HT1080 (cell line): Measurements from ENCODE around the gene ELMO2. TPM values are rescaled to one million over a fixed set of nuclear protein-coding genes. Genes with fewer than 3 reads are reported as not detected.
"Not testable (repeated sequence)": the region's sequence is repeated elsewhere in the genome, so short reads cannot be mapped to it uniquely, and the experiment has no call there.

Source experiments
- DNase-seq: peaks from one replicate; pipeline ENCODE4 v3.0.0-alpha.2; 2015; ENCODE audit warnings: low read depth
- total RNA-seq: library from RNA; depleted of rRNA; stranded (reverse); fragments of >200 nt; shearing (Covaris generic); gene quantifications from 2 replicates; pipeline ENCODE4 v1.2.3, GENCODE V29; 2014

ELMO2 gene
- total RNA-seq, 1 experiment from 2014 or later, result 24.3 TPM

DNA sequence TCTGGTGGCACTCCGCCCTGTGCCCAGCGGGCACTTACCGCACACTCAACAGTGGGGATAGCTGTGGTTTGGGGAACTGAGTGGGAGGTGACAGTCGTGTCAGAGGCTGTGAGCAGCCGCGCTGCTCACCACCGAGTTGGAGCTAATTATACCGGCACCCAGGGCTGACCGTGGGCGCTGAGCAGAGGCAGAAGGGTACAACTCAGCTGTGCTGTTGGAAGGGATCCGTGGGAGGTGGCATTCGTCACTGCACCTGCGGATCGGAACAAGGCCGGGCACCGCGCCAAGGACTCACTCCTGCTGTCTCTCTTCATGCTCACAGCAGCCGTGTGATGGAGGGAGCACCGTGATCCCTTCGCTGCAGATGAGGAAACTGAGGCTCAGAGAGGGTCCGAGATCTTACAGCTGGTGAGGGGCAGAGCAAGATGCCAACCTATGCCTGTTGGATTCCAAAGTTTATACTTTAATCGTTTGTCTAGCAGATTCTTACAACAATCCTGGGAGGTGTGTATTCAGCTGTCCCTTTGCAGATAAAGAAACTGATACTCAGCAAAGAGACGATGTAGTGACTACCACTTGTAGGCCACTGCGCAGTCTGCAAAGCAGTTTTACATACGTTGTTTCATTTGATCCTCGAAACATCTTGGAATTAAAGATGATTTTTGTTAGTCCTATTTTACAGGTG, 713 bp upstream of the ELMO2 start:
- peak; percentile 25 for DNase-seq

DNA sequence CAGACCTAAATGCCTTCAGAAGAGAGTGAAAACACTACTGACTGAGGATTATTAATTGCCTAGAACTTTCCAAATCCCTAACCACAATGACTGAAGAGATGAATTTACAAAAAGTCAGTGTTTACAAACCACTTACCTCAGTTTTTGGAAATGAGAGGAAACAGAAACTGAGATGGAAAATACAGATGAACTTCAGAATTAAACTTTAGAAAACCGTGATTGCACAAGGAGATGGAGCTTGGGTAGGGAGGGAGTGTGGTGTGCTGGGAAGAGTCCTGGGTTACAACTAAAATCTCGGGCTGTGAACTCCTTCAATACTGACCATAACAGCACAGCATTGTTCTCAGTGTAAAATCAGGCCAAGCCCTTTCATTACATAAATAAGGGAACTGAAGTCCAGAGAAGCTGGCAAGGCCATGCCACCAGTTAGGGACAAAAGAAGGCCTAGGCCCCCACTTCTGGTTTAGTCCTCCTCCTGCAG, 4.0 kb downstream of the ELMO2 start:
- no peak for DNase-seq

DNA sequence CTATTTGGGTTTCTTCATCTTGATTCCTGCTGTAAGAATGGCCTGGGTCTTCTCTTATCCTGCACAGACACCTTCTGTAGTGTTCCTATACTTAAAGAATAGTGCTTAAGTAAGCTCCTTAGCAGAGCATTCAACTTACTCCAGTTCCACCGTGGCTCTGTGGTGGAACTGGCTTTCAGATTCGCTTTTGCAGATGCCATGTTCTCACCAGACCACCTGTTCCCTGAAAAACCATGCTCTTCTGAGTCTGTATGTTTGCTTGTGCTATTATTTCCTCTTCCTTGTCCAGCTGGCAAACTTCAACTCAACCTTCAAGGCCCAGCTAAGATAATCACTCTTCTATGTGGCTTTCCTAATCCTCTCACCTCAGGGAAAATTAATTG, 4.9 kb downstream of the ELMO2 start:
- no peak for DNase-seq

DNA sequence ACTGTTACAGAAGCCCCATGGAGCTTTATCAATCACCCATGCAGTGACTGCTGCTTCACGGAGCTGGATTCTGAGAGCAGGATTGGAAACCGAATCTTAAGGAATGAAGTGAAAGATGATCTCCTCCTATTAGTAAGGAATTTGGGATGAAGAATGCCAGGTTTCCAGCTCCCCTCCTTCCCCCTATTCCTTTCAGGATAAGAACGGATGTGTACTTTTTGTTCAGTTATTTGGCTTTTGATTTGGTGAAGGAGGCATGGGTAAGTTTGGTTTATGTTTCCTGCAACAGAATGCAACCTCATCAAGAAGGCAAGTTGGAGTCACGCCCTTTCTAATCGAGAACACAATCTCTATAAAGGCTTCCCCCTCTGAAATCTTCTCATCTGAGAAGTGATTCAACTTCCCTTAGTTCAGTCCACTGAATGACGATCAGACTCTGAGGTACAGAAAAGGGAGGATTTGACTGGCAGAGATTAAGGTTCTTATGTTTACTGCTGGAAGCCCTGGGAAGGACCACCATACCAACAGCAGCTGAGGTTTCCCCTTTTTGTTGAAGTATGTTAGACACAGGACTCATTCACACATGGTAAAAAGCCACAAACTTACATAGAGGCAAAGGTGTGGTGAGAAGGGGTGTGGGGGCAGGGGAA, 5.5 kb downstream of the ELMO2 start:
- DNase-seq, result no peak

DNA sequence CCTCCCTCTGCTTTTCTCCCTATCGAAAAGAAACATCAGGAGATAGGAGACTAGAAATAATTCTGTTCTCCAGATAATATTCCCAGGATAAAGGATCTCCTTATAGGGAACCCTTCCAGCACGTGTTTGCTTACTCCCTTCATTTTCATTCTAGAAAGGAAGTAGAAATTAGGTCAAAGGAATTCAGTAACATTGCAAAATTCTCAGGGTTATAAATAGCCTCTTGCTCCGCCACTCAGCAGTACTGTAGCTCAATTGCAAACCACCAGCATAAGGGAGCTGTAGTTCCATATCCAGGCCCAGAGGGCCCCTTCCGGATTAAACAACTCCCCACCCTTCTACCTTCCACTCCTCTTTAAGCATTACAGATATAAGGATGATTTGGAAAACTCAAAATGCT, 6.2 kb downstream of the ELMO2 start:
- peak; percentile 37 for DNase-seq

DNA sequence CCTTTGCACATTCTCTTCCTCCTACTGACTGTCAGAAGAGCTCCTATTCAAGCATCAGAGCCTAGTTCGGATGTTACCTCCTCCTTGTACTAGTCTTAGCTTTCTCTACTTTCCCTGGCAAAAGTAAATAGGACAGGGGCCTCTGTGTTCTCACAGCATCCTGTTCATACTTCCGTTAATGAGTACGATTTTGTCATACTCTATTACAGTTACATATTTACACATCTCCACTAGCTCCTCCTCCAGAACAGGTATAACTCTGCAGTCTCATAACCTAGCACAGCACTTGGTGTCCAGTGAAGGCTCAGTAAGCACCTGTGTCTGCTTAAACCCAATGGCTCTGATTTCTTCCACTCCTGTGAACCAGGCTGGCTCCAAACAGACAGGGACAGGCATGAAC, 7.0 kb downstream of the ELMO2 start:
- DNase-seq, result no peak

DNA sequence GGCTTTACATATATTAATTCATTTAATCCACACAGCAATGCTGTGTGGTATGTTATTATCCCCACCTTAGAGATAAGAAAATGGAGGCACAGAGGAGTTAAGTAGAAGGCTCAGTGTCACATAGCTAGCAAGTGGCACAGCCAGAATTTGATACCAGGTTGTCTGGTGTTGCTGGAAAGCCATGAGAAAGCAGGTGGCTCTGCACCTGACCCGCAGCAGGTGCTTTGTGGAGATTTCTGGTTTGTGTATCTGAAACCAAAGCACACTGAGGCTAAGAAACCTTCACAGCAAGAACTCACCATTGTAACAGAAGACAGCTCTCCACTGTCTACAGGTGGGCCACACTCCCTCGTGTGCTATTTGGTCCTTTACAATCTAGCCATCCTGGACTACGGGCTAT, 7.5 kb downstream of the ELMO2 start:
- no peak for DNase-seq

DNA sequence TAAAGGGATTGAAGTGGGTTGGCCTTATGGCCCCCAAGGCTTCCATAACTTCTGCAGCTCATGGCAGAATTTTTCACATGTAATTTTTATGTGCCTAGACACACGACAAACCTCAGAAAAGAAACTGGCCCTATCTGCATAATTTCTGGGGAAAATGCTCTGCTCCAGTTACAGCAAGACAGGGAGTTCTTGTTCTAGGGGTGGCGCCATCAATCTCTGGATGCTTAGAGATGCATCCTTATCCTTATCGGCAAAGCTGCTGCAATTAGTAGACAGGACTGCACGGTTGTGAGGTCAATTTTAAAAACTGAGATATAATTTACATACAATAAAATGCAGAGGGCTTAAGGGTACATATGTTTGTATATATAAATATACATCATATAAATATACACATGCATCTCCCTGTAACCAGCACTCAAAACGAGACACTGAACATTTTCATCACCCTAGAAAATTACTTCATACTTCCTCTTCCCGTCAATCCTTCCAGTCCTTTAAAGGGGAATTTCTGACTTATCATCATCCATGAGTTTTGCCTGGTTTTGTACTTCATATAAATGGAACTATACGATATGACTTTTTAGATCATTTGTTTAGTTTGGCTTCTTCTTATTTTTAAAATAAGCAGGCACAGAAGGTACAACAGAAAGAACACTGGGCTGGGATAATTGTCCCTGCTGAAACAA, 10.2 kb downstream of the ELMO2 start:
- no peak for DNase-seq

DNA sequence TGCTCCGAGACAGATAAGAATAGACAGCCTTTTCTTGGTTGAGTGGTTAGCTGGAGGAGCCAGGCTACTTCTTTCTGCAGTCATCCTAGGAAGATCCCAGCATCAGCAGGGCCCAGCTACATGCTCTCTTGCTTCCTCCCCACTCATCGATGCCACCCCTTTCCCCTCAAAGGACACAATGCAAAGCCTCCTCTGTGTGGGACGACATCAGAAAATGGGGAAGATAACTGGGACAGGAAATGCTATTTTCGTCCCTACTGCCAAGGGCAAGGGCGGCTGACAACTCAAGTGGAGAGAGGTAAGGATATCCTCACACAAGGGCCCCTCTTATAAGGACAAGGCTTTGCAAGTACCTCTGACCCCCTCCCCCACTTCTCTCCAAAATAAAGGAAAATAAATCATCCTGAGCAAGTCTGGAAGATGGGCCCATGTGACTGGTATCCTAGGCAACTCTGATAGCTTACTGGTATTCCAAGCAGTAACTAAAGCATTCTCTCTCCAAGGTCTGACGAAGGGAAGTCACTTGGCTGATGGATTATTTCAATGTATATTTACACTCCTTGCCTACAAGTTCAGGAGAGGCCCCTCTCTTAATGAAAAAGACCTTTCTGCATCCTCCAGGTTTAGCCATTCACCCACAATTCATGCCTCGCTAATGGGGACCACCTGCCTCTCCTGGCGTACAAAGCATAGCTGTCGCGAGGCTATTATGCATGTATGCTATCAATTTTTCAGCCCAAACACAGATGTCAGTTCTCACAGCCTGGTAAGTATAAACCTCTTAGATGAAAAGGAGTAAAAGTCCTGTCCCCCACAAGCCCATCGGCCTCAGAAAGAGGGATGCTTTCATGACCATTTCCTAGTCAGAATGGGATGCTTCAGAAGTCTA, 11.3 kb downstream of the ELMO2 start:
- DNase-seq, result no peak

DNA sequence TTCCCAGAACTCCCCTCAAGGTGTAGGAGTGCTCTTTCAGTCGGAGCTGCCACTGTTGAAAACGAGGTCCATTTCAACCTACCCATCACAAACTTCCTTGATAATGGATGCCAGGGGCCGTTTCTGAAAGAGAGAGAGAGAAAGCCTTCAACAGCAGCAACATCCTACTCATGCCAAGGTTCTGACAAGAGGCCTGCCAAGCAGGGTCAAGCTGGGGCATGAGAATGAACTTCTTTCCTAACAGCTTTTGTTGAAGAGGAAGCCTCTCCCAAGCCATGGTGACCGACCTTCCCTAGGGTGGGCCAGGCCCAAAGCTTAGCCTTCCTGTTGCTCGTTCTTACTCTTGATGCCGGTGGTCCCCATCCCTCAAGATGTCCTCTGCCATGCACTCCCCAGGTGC, 12.4 kb downstream of the ELMO2 start:
- DNase-seq, result no peak

DNA sequence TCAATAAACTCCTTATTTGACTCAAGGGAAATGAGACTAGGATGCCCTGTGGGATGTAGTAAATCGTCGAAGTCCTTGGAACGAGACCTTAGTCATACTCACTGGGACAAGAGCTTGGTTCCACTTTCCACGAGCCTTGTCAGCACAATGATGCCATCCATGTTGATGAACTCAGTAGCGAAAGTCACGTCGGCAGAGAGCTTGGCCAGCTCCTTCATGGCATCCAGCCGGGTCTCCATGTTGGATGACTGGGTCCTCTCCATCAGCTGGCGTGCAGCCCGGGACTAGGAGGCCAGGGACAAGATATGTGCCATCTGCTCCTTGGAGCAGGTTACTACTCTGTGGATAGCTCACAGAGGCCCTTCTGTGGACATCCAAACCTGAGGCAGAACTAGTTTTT, 17.5 kb downstream of the ELMO2 start:
- no peak for DNase-seq

DNA sequence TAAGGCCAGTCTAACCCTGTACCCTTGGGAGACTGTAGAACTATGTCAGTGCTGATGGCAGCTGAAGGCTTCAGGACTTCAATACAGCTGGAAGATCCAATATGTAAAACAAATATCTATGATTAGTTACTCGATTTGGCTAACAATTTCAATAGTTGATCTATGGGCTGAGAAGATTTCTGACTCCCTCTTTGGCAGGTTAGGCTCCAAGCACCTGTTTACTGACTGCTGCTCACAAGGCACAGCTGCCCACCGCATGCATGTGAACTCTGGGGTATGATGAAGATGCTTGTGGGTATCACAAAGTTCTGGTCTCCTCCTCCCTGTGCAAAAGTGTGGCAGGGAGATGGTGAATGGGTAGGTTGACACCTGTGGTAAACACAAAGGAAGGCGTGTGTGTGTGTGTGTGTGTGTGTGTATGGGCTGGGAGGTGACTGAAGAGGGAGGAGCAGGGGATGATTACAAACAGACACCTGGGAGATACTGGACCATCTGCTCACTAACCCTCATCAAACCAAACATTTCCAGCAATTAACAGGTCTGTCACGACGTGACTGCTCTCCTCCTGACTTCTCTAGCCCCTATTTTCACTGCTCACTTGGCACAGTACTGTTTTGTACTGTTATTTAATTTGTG, 18.1 kb downstream of the ELMO2 start:
- DNase-seq, result no peak

DNA sequence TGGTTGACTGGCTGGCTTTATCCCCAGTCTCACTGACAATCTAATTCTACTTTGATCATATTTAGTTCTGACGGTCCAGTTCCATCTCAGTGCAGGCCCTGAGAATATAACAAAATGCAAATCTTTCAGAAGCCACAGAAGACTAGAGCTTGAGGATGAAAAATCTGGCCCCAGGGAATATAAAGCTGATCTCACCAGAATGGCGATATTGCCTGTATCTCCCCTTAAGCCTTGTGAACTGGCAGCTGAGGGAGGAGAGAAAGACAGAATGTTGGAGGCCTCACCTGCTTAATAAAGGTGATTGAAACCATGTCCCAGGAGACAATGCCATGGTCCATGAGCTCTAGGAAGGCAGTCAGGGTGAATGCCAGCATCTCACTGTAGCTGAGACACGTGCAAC, 19.4 kb downstream of the ELMO2 start:
- not testable (repeated sequence) for DNase-seq

DNA sequence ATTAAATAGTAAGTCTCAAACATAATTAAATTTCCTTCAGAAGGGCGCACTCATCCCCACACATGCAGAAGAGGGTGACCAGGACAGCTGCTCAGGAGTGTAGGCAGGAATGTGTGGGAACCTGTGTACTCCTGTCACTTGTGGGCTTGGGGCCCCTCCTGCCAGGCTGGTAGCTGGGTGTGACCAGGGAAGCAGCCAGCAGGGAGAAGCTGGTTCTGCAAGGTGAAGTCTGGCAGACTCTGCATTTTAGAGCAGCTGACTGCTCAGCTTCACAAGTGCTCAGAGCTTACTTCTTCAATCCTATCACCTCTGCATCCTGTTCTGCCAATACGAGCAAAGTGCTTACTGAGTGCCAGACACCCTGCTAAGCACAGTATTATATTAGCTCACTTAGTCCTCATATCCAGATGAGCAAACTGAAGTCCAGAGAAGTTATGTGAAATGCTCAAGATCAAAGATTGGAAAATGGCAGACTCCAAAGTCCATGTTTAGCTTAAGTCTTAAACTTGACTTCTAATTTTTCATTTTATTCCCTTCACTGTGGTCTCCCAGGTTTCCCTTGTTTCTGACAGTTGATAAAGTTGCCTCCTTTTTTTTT, 27.9 kb downstream of the ELMO2 start:
- DNase-seq, result no peak

DNA sequence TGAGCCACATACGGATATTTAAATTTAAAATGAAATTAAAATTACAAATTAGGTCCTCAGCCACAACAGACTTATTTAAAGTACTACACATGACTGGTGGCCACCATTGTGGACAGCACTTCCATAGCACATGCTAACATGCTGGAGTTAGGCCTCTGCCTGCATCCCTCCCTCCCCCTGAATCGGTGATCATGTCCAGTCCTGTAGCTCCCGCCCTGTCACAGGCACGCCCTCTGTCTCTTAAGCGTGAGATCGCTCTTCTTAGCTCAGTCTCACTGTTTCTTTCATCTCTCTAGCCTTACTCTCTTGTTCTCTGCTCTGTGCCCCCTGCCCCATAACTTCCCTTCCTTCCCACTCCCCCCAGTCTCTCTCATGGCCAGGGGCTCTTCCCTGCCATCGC, 28.9 kb downstream of the ELMO2 start:
- DNase-seq, result no peak

DNA sequence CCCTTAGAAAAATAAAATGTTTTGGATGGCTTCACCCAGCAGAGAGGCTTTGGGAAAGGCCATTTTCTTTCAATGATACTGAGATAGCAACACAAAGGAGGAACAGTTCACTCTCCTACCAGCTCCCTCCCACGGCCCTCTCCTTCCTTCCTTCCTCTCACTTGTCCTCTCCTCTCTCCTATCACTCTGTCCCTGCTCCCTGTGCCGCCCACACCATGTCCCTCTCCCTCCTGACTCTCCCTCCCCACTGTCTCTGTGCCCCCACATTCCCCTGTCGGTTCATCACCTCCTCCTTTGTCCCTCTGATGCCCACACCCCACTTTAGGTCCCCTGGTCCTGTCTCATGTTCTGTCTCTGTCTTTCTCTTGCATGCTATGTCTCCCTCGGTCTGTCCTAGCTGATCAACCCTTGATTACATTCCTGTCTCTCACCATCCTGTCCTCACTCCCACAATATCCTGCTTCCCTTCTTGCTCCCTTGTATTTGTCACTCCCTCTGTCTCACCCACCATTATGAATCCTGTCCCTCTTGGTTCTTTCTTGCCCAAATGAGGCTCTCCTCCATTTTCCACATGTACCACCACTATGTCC, 30.1 kb downstream of the ELMO2 start:
- DNase-seq, result no peak

DNA sequence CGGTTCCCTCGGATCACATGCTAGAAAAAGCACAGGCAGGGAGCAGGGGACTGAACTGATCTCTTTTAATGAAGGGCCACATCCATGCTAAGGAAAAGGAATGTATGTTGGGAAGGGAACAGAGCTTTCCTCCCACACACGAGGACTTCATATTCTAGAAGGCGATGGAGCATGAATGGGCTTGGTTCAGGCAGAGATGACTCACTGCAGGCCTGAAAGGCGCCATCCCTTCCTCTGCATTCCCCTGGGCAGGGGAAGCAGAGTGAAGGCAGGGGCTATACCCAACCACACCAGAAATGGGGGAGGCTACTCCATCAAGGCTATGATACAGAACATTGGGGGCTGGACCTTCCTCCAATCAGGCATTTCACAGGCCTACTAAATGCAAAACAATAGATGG, 30.6 kb downstream of the ELMO2 start:
- DNase-seq, result peak; percentile 40

DNA sequence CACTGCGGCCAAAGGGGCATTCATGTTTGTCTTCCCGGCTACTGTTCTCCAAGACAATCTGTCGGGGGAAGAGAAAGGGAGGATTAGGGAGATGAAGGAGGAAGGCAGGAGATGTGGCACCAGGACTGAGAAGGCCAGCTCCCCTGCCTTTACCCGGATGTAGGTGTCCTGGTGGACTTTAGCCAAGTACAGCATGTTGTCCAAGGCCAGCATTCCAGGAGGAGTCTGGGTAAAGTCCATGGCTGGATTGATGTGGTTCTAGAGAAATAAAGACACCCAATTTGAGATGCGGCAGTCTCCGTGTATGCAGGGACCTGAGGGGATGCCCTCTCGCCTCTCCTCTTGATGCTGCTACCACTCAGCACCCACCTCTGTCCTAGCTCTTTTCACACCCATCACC, 32.0 kb downstream of the ELMO2 start:
- DNase-seq, result no peak

DNA sequence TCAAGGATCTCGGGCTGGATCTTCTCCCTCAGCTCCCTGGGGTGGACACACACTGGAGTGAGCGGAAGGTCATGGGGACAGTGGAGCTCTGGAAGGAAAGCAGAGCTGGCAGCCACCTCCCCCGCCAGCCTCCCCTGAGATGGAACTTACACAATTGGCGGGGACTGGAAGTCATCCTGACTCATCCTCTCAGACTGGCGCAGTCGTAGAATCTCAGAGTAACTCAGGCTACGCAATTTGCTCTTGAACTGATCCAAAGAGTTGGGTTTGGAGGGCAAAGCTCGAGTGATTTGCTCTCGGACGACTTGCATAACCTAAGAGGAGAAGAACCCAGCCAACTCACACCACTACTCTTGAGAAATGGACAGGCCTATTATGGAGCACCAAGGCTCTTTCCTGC, 34.8 kb downstream of the ELMO2 start:
- DNase-seq, result no peak

DNA sequence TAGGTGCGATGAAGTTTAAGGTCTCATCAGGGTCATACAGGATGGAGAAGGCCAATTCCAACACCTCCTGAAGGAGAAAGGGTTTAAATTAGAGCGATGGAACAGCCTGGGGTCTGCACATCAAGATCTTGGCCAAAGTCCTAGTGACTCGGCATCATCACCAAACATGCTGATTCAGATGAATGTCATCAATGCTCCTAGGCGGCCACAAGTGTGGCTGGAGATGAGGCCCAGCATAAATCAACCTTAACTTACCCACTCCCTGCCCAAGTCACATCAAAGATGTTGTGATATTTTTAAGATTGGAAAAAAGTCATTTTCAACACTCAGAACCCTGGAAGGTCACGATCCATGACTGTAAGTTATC, 37.5 kb downstream of the ELMO2 start:
- no peak for DNase-seq
